Sigmoid colon (tissue), 7 donors: ENCODE data around the gene ACAA1. TPM values are rescaled to one million over a fixed set of nuclear protein-coding genes. Genes with fewer than 3 reads are reported as not detected.

Experiments used
- DNase-seq: peaks from one replicate; pipeline ENCODE4 v3.0.0-alpha.2; 2019
- H3K27ac ChIP-seq, 4 donors: fragments of 200-600 bp; sonication (generic); one replicate each; pipeline ENCODE4 v1.5.1; 2016 to 2019; ENCODE audit warnings: mild to moderate bottlenecking in 1 of 4
- H3K27me3 ChIP-seq, 3 donors: fragments of 200-600 bp; sonication (generic); one replicate each; pipeline ENCODE4 v1.5.1; 2019; ENCODE audit warnings: mild to moderate bottlenecking in 1 of 3
- H3K36me3 ChIP-seq, 4 donors: fragments of 200-600 bp; sonication (generic); one replicate each; pipeline ENCODE4 v1.5.1; 2016 to 2019
- H3K4me1 ChIP-seq, 4 donors: fragments of 200-600 bp; sonication (generic); one replicate each; pipeline ENCODE4 v1.5.1; 2017 to 2019
- H3K4me3 ChIP-seq, 4 donors: fragments of 200-600 bp; sonication (generic); one replicate each; pipeline ENCODE4 v1.5.1; 2017 to 2019; ENCODE audit warnings: mild to moderate bottlenecking in 2 of 4, moderate library complexity in 1 of 4
- H3K9me3 ChIP-seq, 4 donors: fragments of 200-600 bp in 3 of 4; sonication (generic) in 3 of 4; one replicate each; pipeline versions ENCODE4 v1.5.1 to v1.6.1; 2013 to 2019
- EP300 ChIP-seq, 4 donors: sonication (generic); formaldehyde crosslinking; IDR thresholded peaks; one replicate each; pipeline ENCODE4 v1.6.1; 2017; ENCODE audit warnings: antibody characterized with exemption in 4 of 4
- POLR2A ChIP-seq, 2 donors: fragments of 450-650 bp; IDR thresholded peaks; one replicate each; pipeline ENCODE4 v1.6.1; 2016; ENCODE audit warnings: antibody characterized with exemption in 2 of 2, mild to moderate bottlenecking in 2 of 2, moderate library complexity in 2 of 2
- POLR2AphosphoS5 ChIP-seq, 4 donors: sonication (generic); formaldehyde crosslinking; IDR thresholded peaks; one replicate each; pipeline ENCODE4 v1.6.1; 2017; ENCODE audit warnings: antibody characterized with exemption in 4 of 4
- WGBS, 2 donors: extraction: QIAGEN DNeasy Blood & Tissue Kit; methylation state at CpG; one replicate each; pipeline ENCODE4 v1.1.7; 2013; 5-methylcytosine and 5-hydroxymethylcytosine counted together
- intact Hi-C: fragments of 100-400 bp; cut with DNase I; formaldehyde crosslinking; loops from one replicate; pipeline ENCODE4 v1.15.1; 2023
- polyA plus RNA-seq, 3 donors: library from polyadenylated mRNA; stranded (reverse); fragments of 200-250 nt; gene quantifications; one replicate each; pipeline ENCODE4 v1.2.3, GENCODE V29; 2013
- total RNA-seq, 4 donors: library from RNA; depleted of rRNA; stranded (reverse); fragments of >200 nt; gene quantifications; one replicate each; pipeline ENCODE4 v1.1.0, GENCODE V29; 2016
- TF ChIP-seq, protein P1 (sequence below), 4 experiments: fragments of 450-650 bp in 3 of 4; fragments of 200-600 bp in 1 of 4; IDR thresholded peaks; one replicate each; pipeline ENCODE4 v1.5.1; 2016 to 2019; ENCODE audit warnings: antibody characterized with exemption in 4 of 4, mild to moderate bottlenecking in 3 of 4, moderate library complexity in 2 of 4
- donor health status: healthy with polysubstance abuse.
- donor health status: Bipolar disorder and iron deficiency.
- donor health status: healthy.

Gene ACAA1
- total and polyA plus RNA-seq, 7 donors, result 42.6 to 258 (median 53.2) TPM

DNA sequence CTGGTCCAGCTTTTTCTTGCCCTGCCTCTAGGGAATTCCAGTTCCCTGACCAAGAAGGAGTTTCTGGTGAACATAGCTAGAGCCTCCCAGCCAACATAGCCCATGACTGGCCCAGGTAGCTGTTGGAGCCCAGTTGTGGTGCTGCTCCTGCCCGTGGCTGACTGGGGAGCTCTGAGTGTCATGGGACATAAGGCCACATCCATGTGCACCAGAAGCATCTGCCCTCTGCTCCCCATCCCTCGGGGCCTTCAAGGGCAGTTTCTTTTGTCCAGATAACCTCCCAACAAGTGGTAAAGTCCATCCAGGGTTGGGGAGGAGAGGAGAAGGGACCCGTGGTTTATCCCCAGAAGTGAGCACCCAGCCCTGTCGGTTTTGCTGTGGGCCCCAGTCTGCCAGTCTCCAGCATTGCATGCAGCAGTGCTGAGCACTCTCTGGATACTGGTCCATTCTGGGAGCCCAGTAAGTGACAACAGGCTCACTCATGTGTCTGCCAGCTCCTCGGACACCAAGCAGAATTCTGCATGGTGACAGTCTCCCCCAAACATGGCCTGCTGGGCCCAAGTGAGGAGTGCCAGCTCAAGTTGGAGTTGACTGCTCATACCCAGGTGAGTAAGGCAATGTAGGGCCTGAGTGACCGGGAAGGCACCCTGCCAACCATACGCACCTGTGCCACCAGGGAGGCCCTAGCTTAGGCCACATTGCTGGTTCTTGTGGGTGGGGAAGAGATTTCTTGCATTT is 28.8 kb downstream of the ACAA1 start:
- intact Hi-C loops, result no loop called here
- 83 to 92% methylated on average over 7 of the region's 7 CpGs for WGBS, 2 donors
- H3K9me3 ChIP-seq, result no peaks in the 10 kb centered on the region
- DNase-seq, result peak; percentile 51
- H3K27ac ChIP-seq, result no peak overlapping the region
- no peaks in the 10 kb centered on the region for H3K4me1 ChIP-seq
- H3K4me3 ChIP-seq, result no peak overlapping the region
- TF ChIP-seq, protein P1, sequence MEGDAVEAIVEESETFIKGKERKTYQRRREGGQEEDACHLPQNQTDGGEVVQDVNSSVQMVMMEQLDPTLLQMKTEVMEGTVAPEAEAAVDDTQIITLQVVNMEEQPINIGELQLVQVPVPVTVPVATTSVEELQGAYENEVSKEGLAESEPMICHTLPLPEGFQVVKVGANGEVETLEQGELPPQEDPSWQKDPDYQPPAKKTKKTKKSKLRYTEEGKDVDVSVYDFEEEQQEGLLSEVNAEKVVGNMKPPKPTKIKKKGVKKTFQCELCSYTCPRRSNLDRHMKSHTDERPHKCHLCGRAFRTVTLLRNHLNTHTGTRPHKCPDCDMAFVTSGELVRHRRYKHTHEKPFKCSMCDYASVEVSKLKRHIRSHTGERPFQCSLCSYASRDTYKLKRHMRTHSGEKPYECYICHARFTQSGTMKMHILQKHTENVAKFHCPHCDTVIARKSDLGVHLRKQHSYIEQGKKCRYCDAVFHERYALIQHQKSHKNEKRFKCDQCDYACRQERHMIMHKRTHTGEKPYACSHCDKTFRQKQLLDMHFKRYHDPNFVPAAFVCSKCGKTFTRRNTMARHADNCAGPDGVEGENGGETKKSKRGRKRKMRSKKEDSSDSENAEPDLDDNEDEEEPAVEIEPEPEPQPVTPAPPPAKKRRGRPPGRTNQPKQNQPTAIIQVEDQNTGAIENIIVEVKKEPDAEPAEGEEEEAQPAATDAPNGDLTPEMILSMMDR (IDR thresholded peaks at IDR 0.05), result no peak
- TF ChIP-seq POLR2AphosphoS5 (IDR thresholded peaks at IDR 0.05) (no peak), EP300 (IDR thresholded peaks at IDR 0.05) (no peak), POLR2A (IDR thresholded peaks at IDR 0.05) (no peak)
- no peaks in the 10 kb centered on the region for H3K36me3 ChIP-seq
- H3K27me3 ChIP-seq, result peaks cover 0 to 3% (median 0%) of the 10 kb centered on the region in 3 donors

DNA sequence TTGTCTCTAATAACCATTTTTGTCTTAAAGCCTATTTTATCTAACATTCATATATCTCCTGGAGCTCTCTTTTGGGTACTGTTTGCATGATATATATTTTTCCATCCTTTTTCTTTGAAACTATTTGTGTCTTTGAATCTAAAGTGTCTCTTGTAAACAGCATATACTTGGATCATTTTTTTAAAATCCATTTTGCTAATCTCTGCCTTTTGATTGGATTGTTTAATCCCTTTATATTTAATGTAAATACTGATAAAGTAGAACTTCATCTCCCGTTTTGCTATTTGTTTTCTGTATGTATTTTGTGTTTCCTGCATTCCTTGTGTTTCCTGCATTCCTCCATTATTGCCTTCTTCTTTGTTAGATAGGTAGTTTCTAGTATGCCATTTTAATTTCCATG is 31.4 kb downstream of the ACAA1 start:
- Histone ChIP-seq H3K27me3 (peaks cover 0 to 3% (median 0%) of the 10 kb centered on the region in 3 donors), H3K9me3 (no peaks in the 10 kb centered on the region), H3K36me3 (no peaks in the 10 kb centered on the region), H3K4me3 (no peak overlapping the region), H3K27ac (no peak overlapping the region), H3K4me1 (no peaks in the 10 kb centered on the region)
- intact Hi-C loops, result no loop called here
- TF ChIP-seq, protein P1 (IDR thresholded peaks at IDR 0.05), result no peak
- no peak for TF ChIP-seq POLR2A (IDR thresholded peaks at IDR 0.05)
- TF ChIP-seq EP300 (IDR thresholded peaks at IDR 0.05), result no peak
- TF ChIP-seq POLR2AphosphoS5 (IDR thresholded peaks at IDR 0.05), result no peak
- no peak for DNase-seq
- 53 to 73% methylated on average over 1 of the region's 1 CpG for WGBS, 2 donors

DNA sequence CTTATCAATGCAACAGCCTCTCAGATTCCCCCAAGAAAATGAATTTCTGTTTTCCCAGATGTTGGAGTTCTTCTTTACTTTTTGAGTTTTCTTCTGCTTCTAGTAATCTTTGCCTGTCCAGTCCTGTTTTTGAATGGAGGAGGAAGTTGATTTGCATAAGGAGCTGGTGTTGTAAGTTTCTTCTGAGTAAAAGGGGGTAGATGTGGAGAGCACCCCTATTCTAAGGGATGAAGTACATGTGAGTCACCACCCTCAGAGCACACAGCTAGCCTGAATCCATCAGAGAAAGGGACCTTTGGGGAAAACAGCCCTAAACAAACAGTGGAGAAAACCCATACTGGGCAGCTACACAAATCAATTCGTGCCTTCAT is 34.5 kb downstream of the ACAA1 start:
- no peaks in the 10 kb centered on the region for H3K36me3 ChIP-seq
- no peaks in the 10 kb centered on the region for H3K9me3 ChIP-seq
- intact Hi-C loops, result no loop called here
- peaks cover 0 to 3% (median 0%) of the 10 kb centered on the region in 3 donors for H3K27me3 ChIP-seq
- WGBS, 2 donors, result 59 to 66% methylated on average over 1 of the region's 1 CpG
- no peak for TF ChIP-seq POLR2AphosphoS5 (IDR thresholded peaks at IDR 0.05)
- TF ChIP-seq, protein P1 (IDR thresholded peaks at IDR 0.05), result no peak
- TF ChIP-seq EP300 (IDR thresholded peaks at IDR 0.05), result no peak
- TF ChIP-seq POLR2A (IDR thresholded peaks at IDR 0.05), result no peak
- DNase-seq, result no peak
- no peak overlapping the region for H3K4me3 ChIP-seq
- H3K4me1 ChIP-seq, result no peaks in the 10 kb centered on the region
- H3K27ac ChIP-seq, result no peak overlapping the region

DNA sequence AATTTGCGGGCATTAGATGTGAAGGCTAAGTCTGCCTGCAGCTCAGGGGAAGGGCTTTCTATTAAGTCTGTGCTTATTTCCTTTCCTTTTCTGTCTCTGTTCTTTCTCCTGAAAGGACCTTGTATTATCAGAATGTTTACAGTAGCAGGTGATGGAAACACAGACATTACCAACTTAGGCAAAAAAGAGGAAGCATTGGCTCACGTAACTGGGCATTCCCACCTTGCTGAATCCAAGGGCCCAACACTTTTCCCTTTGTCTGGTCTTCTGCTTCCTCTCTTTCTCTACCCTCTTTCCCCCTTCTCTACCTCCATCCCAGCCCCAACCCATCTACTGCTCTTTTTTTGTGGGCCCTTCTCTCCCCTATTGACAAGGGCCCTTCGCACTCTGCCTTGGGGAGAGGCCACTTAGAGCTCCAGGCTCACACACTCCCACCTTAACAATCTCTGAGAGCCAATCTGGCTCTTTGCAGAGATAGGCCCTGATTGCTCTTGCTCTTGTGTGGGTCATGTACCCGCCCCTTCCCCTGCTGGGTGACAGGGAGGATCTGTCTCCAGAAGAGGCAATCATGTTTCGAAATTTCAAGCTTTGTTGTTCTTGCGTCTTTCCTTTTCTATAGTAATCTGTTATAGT is 35.0 kb downstream of the ACAA1 start:
- no peak for DNase-seq
- TF ChIP-seq POLR2A (IDR thresholded peaks at IDR 0.05) (no peak), EP300 (IDR thresholded peaks at IDR 0.05) (no peak), POLR2AphosphoS5 (IDR thresholded peaks at IDR 0.05) (no peak)
- TF ChIP-seq, protein P1 (IDR thresholded peaks at IDR 0.05), result no peak
- Histone ChIP-seq H3K9me3 (no peaks in the 10 kb centered on the region), H3K4me3 (no peak overlapping the region), H3K27me3 (peaks cover 0 to 3% (median 0%) of the 10 kb centered on the region in 3 donors), H3K4me1 (no peaks in the 10 kb centered on the region), H3K36me3 (no peaks in the 10 kb centered on the region), H3K27ac (no peak overlapping the region)
- intact Hi-C loops, result no loop called here
- WGBS, 2 donors, result 85 to 88% methylated on average over 6 of the region's 6 CpGs
